Smooth muscle cell (in vitro differentiated cells): ENCODE results near the gene BRINP3. TPM values are rescaled to one million over a fixed set of nuclear protein-coding genes. Genes with fewer than 3 reads are reported as not detected.

Source experiments
- DNase-seq: peaks from one replicate; lab custom pipeline; 2025; ENCODE audit not compliant: unreplicated experiment; lab: John Stamatoyannopoulos, UW
- H2AFZ ChIP-seq: fragments of 200-600 bp; sonication (generic); 2 replicates; pipeline ENCODE4 v1.6.0; 2016; ENCODE audit warnings: antibody characterized with exemption, low read depth, mild to moderate bottlenecking
- H3F3A ChIP-seq: fragments of 200-600 bp; sonication (generic); 2 replicates; pipeline ENCODE4 v1.6.0; 2017; ENCODE audit warnings: antibody characterized with exemption, low read depth
- H3K27ac ChIP-seq: fragments of 200-600 bp; sonication (generic); 2 replicates; pipeline ENCODE4 v1.5.1; 2016; ENCODE audit warnings: low read depth, mild to moderate bottlenecking
- H3K27me3 ChIP-seq: fragments of 200-600 bp; sonication (generic); 2 replicates; pipeline ENCODE4 v1.6.1; 2016; ENCODE audit warnings: low read depth, mild to moderate bottlenecking
- H3K36me3 ChIP-seq: fragments of 200-600 bp; sonication (generic); 2 replicates; pipeline ENCODE4 v1.5.1; 2016; ENCODE audit warnings: low read depth
- H3K4me1 ChIP-seq: fragments of 200-600 bp; sonication (generic); 2 replicates; pipeline ENCODE4 v1.5.1; 2016; ENCODE audit warnings: low read depth
- H3K4me2 ChIP-seq: fragments of 200-600 bp; sonication (generic); 2 replicates; pipeline ENCODE4 v1.6.0; 2016; ENCODE audit warnings: mild to moderate bottlenecking
- H3K4me3 ChIP-seq: fragments of 200-600 bp; sonication (generic); 2 replicates; pipeline ENCODE4 v1.5.1; 2016; ENCODE audit warnings: mild to moderate bottlenecking
- H3K79me2 ChIP-seq: fragments of 200-600 bp; sonication (generic); 2 replicates; pipeline ENCODE4 v1.6.0; 2016; ENCODE audit warnings: low read depth, mild to moderate bottlenecking
- H3K9ac ChIP-seq: fragments of 200-600 bp; sonication (generic); 2 replicates; pipeline ENCODE4 v1.6.0; 2016; ENCODE audit warnings: low read depth
- H3K9me3 ChIP-seq: fragments of 200-600 bp; sonication (generic); replicated peaks from 2 replicates; pipeline ENCODE4 v1.5.1; 2016; ENCODE audit warnings: low read depth
- H4K20me1 ChIP-seq: fragments of 200-600 bp; sonication (generic); 2 replicates; pipeline ENCODE4 v1.6.0; 2016; ENCODE audit warnings: low read depth
- CTCF ChIP-seq: fragments of 200-600 bp; sonication (generic); IDR thresholded peaks from 2 replicates; pipeline ENCODE4 v1.5.1; 2017; ENCODE audit warnings: borderline replicate concordance, mild to moderate bottlenecking, antibody characterized with exemption; ENCODE audit not compliant: insufficient read depth, poor library complexity, severe bottlenecking
- WGBS: methylation state at CpG from one replicate; pipeline ENCODE4 v1.1.7; 2016; ENCODE audit warnings: low lambda C conversion rate; 5-methylcytosine and 5-hydroxymethylcytosine counted together
- polyA plus RNA-seq: library from polyadenylated mRNA; unstranded; fragments of >200 nt; fragmentation: Nextera tagmentation; extraction: Ambion mirVana; gene quantifications from 2 replicates; pipeline ENCODE4 v1.2.1, GENCODE V29; 2016
- total RNA-seq: library from RNA; depleted of rRNA; stranded (reverse); fragments of >200 nt; gene quantifications from 2 replicates; pipeline ENCODE4 v1.2.3, GENCODE V29; 2014

Gene BRINP3
- total and polyA plus RNA-seq, 2 experiments from 2014 or later: not detected

DNA sequence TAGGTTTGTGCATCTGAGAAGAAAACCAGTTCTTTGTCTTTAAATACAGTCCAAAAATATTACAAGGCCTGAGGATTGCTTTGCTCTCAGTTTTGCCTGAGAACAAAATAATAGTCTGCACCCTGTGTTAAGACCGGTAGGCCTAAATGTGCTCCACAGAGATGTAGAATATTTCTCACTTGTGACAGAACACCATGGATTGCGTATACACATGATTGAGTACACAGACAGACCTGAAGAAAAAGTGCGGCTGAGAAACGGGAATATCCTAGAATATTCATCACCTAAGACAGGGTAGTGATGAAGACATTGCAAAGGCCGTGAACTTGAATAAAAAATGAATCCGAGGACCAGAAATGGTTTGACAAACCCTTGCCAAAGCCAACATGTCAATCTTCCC lies 155.4 kb downstream of the BRINP3 start:
- no peak overlapping the region for H3K4me3 ChIP-seq
- WGBS: 89% methylated on average over 6 of the region's 6 CpGs
- no peaks in the 10 kb centered on the region for H3K4me1 ChIP-seq
- H3K27ac ChIP-seq: no peak overlapping the region
- no peaks in the 10 kb centered on the region for H4K20me1 ChIP-seq
- H3K79me2 ChIP-seq: no peaks in the 10 kb centered on the region
- no peak for DNase-seq
- no peaks in the 10 kb centered on the region for H3K27me3 ChIP-seq
- H3K9me3 ChIP-seq: no peaks in the 10 kb centered on the region
- no peaks in the 10 kb centered on the region for H3K36me3 ChIP-seq
- TF ChIP-seq CTCF: no peak
- no peaks in the 10 kb centered on the region for H3F3A ChIP-seq
- H3K4me2 ChIP-seq: no peak overlapping the region
- H2AFZ ChIP-seq: no peak overlapping the region
- H3K9ac ChIP-seq: no peak overlapping the region

GRCh38 chr1:190320952-190321351 lies 156.7 kb downstream of the BRINP3 start:
- 77% methylated on average over 3 of the region's 3 CpGs for WGBS
- no peaks in the 10 kb centered on the region for H3K79me2 ChIP-seq
- H3K9me3 ChIP-seq: no peaks in the 10 kb centered on the region
- DNase-seq: no peak
- H3K4me2 ChIP-seq: no peak overlapping the region
- no peaks in the 10 kb centered on the region for H4K20me1 ChIP-seq
- H3K27me3 ChIP-seq: no peaks in the 10 kb centered on the region
- no peak overlapping the region for H2AFZ ChIP-seq
- H3F3A ChIP-seq: no peaks in the 10 kb centered on the region
- H3K36me3 ChIP-seq: no peaks in the 10 kb centered on the region
- no peak overlapping the region for H3K9ac ChIP-seq
- no peaks in the 10 kb centered on the region for H3K4me1 ChIP-seq
- H3K4me3 ChIP-seq: no peak overlapping the region
- no peak overlapping the region for H3K27ac ChIP-seq
- TF ChIP-seq CTCF: peak; percentile 44

- 70% methylated on average over 1 of the region's 1 CpG for WGBS
- Histone ChIP-seq H3K9ac (no peak overlapping the region), H3K4me1 (no peaks in the 10 kb centered on the region), H3F3A (no peaks in the 10 kb centered on the region), H3K27me3 (peaks cover 3% of the 10 kb centered on the region), H2AFZ (no peak overlapping the region), H4K20me1 (no peaks in the 10 kb centered on the region), H3K36me3 (no peaks in the 10 kb centered on the region), H3K79me2 (no peaks in the 10 kb centered on the region), H3K4me2 (no peak overlapping the region), H3K27ac (no peak overlapping the region), H3K4me3 (no peak overlapping the region), H3K9me3 (no peaks in the 10 kb centered on the region)
- no peak for DNase-seq
- TF ChIP-seq CTCF: no peak
Measured at GRCh38 chr1:190312763-190313162, 164.9 kb downstream of the BRINP3 start.

GRCh38 chr1:190303501-190303900 lies 174.2 kb downstream of the BRINP3 start:
- Histone ChIP-seq H3K79me2 (no peaks in the 10 kb centered on the region), H2AFZ (no peak overlapping the region), H3K9me3 (no peaks in the 10 kb centered on the region), H3K27me3 (peaks cover 4% of the 10 kb centered on the region), H3F3A (no peaks in the 10 kb centered on the region), H3K4me1 (no peaks in the 10 kb centered on the region), H3K4me2 (no peak overlapping the region), H3K27ac (no peak overlapping the region), H4K20me1 (no peaks in the 10 kb centered on the region), H3K9ac (no peak overlapping the region), H3K4me3 (no peak overlapping the region), H3K36me3 (no peaks in the 10 kb centered on the region)
- no peak for DNase-seq
- TF ChIP-seq CTCF: no peak
